ENCODE data around the gene CREB5. TPM values are rescaled to one million over a fixed set of nuclear protein-coding genes. Genes with fewer than 3 reads are reported as not detected.

CREB5 gene
- total RNA-seq, 1 experiment from 2014 or later: 0.49 TPM

GRCh38 chr7:28640001-28640400, 227.7 kb downstream of the CREB5 start:
- BruUV-seq (replicated peaks): no TSS peak
- Histone ChIP-seq H3K4me3 (replicated peaks in 1 of 2; ENCODE audit: low read depth in 1 of 2, low read length in 2 of 2) (no peak overlapping the region), H3K4me2 (ENCODE audit: low read length) (no peak overlapping the region), H2AFZ (ENCODE audit: low read depth, low read length, poor library complexity, severe bottlenecking) (no peak overlapping the region), H3K79me2 (ENCODE audit: insufficient read depth, low read length) (no peaks in the 10 kb centered on the region), H3K27ac (ENCODE audit: low read depth, low read length) (no peak overlapping the region), H3K27me3 (ENCODE audit: insufficient read depth, low read length) (peaks cover 37% of the 10 kb centered on the region; the same call in 1 of the 2 replicates), H3K4me1 (ENCODE audit: control insufficient read depth in 1 of 2, insufficient read depth in 2 of 2, low read length in 2 of 2) (no peaks in the 10 kb centered on the region), H3K9ac (ENCODE audit: low read length) (no peak overlapping the region), H3K36me3 (ENCODE audit: control insufficient read depth in 1 of 2, insufficient read depth in 2 of 2, low read length in 2 of 2) (no peaks in the 10 kb centered on the region), H4K20me1 (ENCODE audit: insufficient read depth) (no peaks in the 10 kb centered on the region), H3K9me3 (ENCODE audit: control insufficient read depth in 1 of 2, insufficient read depth in 1 of 2, low read depth in 1 of 2, low read length in 2 of 2) (no peaks in the 10 kb centered on the region), H3K9me2 (ENCODE audit: insufficient read depth) (no peaks in the 10 kb centered on the region)
- ChIA-PET POLR2A (no interaction called here), CTCF (no interaction called here), RAD21 (ENCODE audit: low non-redundant PET in 1 of 2, low total read pairs in 2 of 2, uncharacterized antibody in 2 of 2, unreplicated experiment in 2 of 2) (no interaction called here)
- DNase-seq (ENCODE audit: low read depth, low spot score) (no peak), ATAC-seq (no peak)
- TF ChIP-seq EZH2phosphoT487 (IDR thresholded peaks at IDR 0.05; ENCODE audit: borderline replicate concordance) (no peak), POLR2AphosphoS5 (IDR thresholded peaks at IDR 0.05; ENCODE audit: low read depth, low read length) (no peak), ZBTB33 (IDR thresholded peaks at IDR 0.05; ENCODE audit: extremely low read depth, insufficient replicate concordance, low read length) (no peak), EZH2 (IDR thresholded peaks at IDR 0.05) (no peak), REST (IDR thresholded peaks at IDR 0.05; ENCODE audit: low read depth) (no peak), ZFX (IDR thresholded peaks at IDR 0.05) (no peak), SIN3A (IDR thresholded peaks at IDR 0.05; ENCODE audit: low read depth) (no peak), JUND (IDR thresholded peaks at IDR 0.05) (no peak), TCF7L2 (IDR thresholded peaks at IDR 0.05; ENCODE audit: borderline replicate concordance, extremely low read depth, insufficient read depth, insufficient read length) (no peak), CTCF (IDR thresholded peaks at IDR 0.05 in 2 of 3, conservative IDR thresholded peaks at IDR 0.05 in 1 of 3; ENCODE audit: borderline replicate concordance in 1 of 3, insufficient read depth in 1 of 3, low read depth in 2 of 3, low read length in 2 of 3) (no peak), CBX3 (IDR thresholded peaks at IDR 0.05; ENCODE audit: low read depth) (no peak), FOSL1 (IDR thresholded peaks at IDR 0.05; ENCODE audit: low read depth) (no peak), RAD21 (IDR thresholded peaks at IDR 0.05; ENCODE audit: low read depth) (no peak), SRF (IDR thresholded peaks at IDR 0.05; ENCODE audit: low read depth) (no peak), ATF3 (IDR thresholded peaks at IDR 0.05) (no peak), YY1 (IDR thresholded peaks at IDR 0.05; ENCODE audit: extremely low read depth, insufficient replicate concordance, low read depth, low read length) (no peak), ELF1 (IDR thresholded peaks at IDR 0.05; ENCODE audit: borderline replicate concordance, low read depth) (no peak), POLR2A (IDR thresholded peaks at IDR 0.05; ENCODE audit: borderline replicate concordance, extremely low read depth, insufficient read depth, insufficient read length) (no peak), ZNF274 (IDR thresholded peaks at IDR 0.05; ENCODE audit: low read depth, low read length) (no peak)
- intact Hi-C loops (cut with micrococcal nuclease): no loop called here
